Measurements from ENCODE around the gene FGF12.
A peak's percentile ranks its signal among the peaks of the same experiment; 100 is the strongest.

FGF12 gene

GRCh38 chr3:192494174-192494573, 233.2 kb downstream of the FGF12 start:
- no peak for DNase-seq (ENCODE audit: low read depth)

DNA sequence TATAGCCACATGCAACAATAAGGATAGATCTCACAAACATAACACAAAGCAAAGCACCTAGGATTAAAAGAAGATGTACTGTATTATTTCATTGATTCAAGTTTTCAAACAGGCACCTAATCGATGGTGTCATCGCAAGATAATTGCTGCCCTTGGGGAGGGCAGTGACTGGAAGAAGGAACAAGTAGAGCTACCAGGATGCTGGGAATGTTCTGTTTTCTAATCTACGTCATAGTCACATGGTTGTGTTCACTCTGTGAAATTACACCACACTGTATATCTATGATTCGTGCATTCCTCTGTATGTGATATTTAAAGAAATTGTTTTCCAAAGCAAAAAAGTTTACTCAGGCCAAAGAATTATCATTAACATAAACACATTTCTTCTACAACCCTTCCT, 236.6 kb downstream of the FGF12 start:
- DNase-seq (ENCODE audit: low read depth): no peak

DNA sequence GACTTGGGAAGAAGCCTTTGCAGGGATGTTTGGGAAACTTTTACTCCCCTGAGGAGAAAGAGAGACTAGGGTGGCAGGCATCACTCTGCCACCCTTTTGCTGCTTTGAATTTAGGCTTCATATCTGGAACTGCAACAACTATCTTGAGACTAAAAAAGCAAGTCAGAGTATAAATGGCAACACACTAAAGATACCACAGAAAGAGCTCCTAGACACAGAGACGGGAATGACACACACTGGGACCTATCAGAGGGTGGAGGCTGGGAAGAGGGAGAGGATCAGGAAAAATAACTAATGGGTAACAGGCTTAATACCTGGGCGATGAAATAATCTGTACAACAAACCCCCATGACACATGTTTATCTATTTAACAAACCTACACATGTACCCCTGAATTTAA, 237.8 kb downstream of the FGF12 start:
- no peak for DNase-seq (ENCODE audit: low read depth)

GRCh38 chr3:192487033-192487432, 240.3 kb downstream of the FGF12 start:
- DNase-seq (ENCODE audit: low read depth): no peak

GRCh38 chr3:192482809-192483208, 244.5 kb downstream of the FGF12 start:
- no peak for DNase-seq (ENCODE audit: low read depth)

GRCh38 chr3:192482391-192482790, 244.9 kb downstream of the FGF12 start:
- no peak for DNase-seq (ENCODE audit: low read depth)

GRCh38 chr3:192481638-192482037, 245.7 kb downstream of the FGF12 start:
- DNase-seq (ENCODE audit: low read depth): no peak

GRCh38 chr3:192467230-192468140, 259.9 kb downstream of the FGF12 start:
- DNase-seq (ENCODE audit: low read depth): peak; percentile 22

DNA sequence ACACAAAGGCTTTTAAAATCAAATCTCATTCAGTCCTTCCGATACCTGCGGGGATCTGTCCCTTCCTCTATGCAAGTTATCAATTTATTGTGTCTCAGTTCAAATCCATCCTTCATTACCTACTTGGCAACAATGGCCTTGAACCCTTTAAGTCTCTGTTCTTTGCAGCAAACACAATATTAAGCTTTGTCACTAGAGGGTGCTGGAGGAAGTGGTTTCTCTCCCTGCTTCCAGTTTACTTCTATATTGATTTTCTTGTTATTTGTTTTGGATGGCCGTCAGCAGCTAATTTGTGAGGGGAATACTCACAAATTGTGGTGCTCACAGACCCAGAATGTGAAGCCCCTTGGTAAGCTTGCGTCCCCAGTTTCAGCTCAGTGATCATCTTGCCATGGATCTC, 278.3 kb downstream of the FGF12 start:
- DNase-seq (ENCODE audit: low read depth): no peak

GRCh38 chr3:192445770-192446644, 281.3 kb downstream of the FGF12 start:
- no peak for DNase-seq (ENCODE audit: low read depth)

GRCh38 chr3:192444791-192445106, 282.6 kb downstream of the FGF12 start:
- DNase-seq (ENCODE audit: low read depth): no peak

- no peak for DNase-seq (ENCODE audit: low read depth)
Measured at GRCh38 chr3:192444096-192444790, 283.1 kb downstream of the FGF12 start.

- DNase-seq (ENCODE audit: low read depth): no peak
Measured at GRCh38 chr3:192435241-192435640, 292.1 kb downstream of the FGF12 start.

- DNase-seq (ENCODE audit: low read depth): no peak
Measured at GRCh38 chr3:192434186-192434585, 293.2 kb downstream of the FGF12 start.

DNA sequence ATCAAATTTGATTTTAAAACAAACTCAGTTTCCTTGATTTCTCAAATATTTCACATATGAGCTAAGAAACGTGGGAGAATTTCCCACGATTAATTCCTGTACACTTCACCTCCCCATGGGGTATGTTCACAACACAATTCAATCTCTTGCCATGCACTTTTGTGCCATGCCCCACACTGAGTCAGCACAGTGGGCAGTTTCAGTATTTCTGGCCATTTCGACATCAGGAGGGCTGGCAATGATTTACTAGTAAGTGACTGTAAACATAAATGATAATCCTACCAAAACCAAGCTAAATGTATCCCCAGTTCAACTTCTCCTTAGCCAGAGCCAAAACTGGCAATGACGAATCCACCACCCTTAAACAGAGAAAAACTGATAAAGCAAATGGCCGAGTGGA, 293.6 kb downstream of the FGF12 start:
- no peak for DNase-seq (ENCODE audit: low read depth)

- DNase-seq (ENCODE audit: low read depth): no peak
Measured at GRCh38 chr3:192422997-192423342, 304.4 kb downstream of the FGF12 start.

DNA sequence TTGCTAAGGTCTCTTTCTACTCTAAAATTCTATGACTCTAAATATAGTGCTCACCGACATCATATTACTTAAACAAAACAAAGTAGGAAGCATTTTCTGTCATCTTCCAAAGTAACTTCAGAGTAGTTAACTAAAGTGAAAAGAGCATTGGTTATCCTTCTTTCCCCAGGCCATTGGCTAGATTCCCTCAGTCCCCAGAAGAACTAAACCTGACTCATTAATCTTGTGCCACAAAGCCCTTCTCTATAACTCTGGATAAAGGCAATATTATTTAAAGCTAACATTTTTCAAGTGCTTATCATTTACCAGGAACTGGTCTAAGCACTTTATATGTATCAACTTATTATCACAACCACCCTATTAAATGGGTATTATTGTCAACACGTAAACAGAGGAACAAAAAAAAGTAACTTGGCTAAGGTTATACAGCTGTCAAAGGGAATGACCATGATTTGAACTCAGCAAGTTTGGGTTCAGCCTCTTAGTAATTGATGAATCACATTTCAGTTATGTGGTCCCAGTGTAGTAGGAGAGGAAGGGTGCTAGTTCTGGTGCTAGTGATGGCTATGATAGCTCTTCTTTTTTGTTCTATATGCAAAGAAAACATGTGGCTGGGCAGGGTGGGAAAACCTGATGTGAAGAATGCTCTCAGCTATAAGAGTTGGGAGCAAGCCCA, 304.9 kb downstream of the FGF12 start:
- DNase-seq (ENCODE audit: low read depth): no peak

- no peak for DNase-seq (ENCODE audit: low read depth)
Measured at GRCh38 chr3:192419312-192419711, 308.0 kb downstream of the FGF12 start.

- DNase-seq (ENCODE audit: low read depth): no peak
Measured at GRCh38 chr3:192417559-192418055, 309.7 kb downstream of the FGF12 start.

GRCh38 chr3:192417017-192417416, 310.3 kb downstream of the FGF12 start:
- DNase-seq (ENCODE audit: low read depth): no peak

DNA sequence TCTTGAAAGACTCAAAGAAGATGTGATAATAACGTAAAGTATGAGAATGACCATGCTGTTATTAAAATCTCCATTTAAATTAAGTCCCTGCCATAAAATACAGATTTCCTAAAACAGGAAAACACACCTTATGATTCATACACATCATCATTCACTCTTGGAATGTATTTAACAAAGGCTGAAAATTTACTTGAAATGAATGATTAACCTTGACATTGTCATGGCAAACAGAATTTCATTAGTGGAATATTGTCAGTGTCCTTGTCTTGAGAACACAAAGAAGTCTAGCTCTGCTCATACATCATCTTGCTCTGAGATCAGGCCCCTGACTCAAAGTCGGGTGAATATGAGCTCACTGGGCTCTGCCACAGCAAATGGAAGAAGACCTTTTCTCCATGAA, 313.9 kb downstream of the FGF12 start:
- DNase-seq (ENCODE audit: low read depth): no peak

- DNase-seq (ENCODE audit: low read depth): no peak
Measured at GRCh38 chr3:192410684-192410960, 316.7 kb downstream of the FGF12 start.

Data from stimulated activated CD4-positive, alpha-beta T cell treated with anti-CD3 and anti-CD28 coated beads, Interleukin-2, amount 100 ng/mL, for 4 hours (primary cell).